HEK293T (cell line): Measurements from ENCODE around the gene ATP13A4.

Experiments used
- ARNT ChIP-seq: fragments of 450-650 bp; IDR thresholded peaks from 2 replicates; pipeline ENCODE4 v1.6.1; 2017; ENCODE audit warnings: mild to moderate bottlenecking
- BHLHE40 ChIP-seq: fragments of 450-650 bp; IDR thresholded peaks from 2 replicates; pipeline ENCODE4 v1.6.1; 2016; ENCODE audit warnings: mild to moderate bottlenecking, moderate library complexity, borderline replicate concordance
- CTBP1 ChIP-seq: fragments of 450-650 bp; IDR thresholded peaks from 2 replicates; pipeline ENCODE4 v1.6.1; 2016; ENCODE audit warnings: borderline replicate concordance
- ELF4 ChIP-seq: fragments of 450-650 bp; IDR thresholded peaks from 2 replicates; pipeline ENCODE4 v1.6.1; 2017; ENCODE audit warnings: antibody characterized with exemption
- FOXA1 ChIP-seq: fragments of 450-650 bp; IDR thresholded peaks from 2 replicates; pipeline ENCODE4 v1.6.1; 2016; ENCODE audit warnings: mild to moderate bottlenecking
- FOXK2 ChIP-seq: fragments of 450-650 bp; IDR thresholded peaks from 2 replicates; pipeline ENCODE4 v1.6.1; 2016; ENCODE audit warnings: mild to moderate bottlenecking
- FOXM1 ChIP-seq: fragments of 450-650 bp; IDR thresholded peaks from 2 replicates; pipeline ENCODE4 v1.6.1; 2017; ENCODE audit warnings: mild to moderate bottlenecking, borderline replicate concordance
- HDGF ChIP-seq: fragments of 450-650 bp; IDR thresholded peaks from 2 replicates; pipeline ENCODE4 v1.6.1; 2017; ENCODE audit warnings: antibody characterized with exemption, borderline replicate concordance
- NFRKB ChIP-seq: fragments of 450-650 bp; IDR thresholded peaks from 2 replicates; pipeline ENCODE4 v1.6.1; 2016; ENCODE audit warnings: mild to moderate bottlenecking, moderate library complexity
- TARDBP ChIP-seq: fragments of 450-650 bp; IDR thresholded peaks from 2 replicates; pipeline ENCODE4 v1.6.1; 2016
- ZNF384 ChIP-seq: fragments of 450-650 bp; IDR thresholded peaks from 2 replicates; pipeline ENCODE4 v1.6.1; 2016
- TF ChIP-seq, protein P1 (sequence below): fragments of 450-650 bp; IDR thresholded peaks from 2 replicates; pipeline ENCODE4 v1.6.1; 2016

DNA sequence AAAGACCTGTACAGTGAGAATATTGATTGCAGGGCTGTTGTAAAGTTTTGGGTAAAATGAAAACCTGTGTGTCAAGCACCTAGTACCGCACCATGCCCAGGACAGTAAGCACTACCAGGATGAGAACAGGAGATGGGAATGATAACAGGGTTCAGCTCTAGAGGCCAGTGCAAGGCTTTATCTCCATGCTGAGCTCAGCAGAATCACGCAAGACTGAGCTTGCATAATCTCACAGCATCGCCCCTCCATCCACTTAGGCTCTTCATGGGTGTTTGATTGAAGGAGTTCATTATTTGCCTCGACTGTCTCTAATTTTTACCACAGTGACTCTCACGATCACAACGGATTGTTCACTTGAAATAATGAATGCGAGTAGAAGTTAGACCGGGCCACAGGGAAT is 179.1 kb downstream of the ATP13A4 start:
- TF ChIP-seq, protein P1, sequence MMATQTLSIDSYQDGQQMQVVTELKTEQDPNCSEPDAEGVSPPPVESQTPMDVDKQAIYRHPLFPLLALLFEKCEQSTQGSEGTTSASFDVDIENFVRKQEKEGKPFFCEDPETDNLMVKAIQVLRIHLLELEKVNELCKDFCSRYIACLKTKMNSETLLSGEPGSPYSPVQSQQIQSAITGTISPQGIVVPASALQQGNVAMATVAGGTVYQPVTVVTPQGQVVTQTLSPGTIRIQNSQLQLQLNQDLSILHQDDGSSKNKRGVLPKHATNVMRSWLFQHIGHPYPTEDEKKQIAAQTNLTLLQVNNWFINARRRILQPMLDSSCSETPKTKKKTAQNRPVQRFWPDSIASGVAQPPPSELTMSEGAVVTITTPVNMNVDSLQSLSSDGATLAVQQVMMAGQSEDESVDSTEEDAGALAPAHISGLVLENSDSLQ = no peak
- TF ChIP-seq ARNT (no peak), BHLHE40 (no peak), ZNF384 (no peak), FOXM1 (no peak), FOXK2 (no peak), FOXA1 (no peak), ELF4 (no peak), TARDBP (no peak), HDGF (no peak), NFRKB (no peak), CTBP1 (no peak)
